Activated gamma-delta T cell (primary cell): ENCODE results near the gene NR2F1-AS1.

Source experiments
- DNase-seq: peaks from one replicate; lab custom pipeline; 2025; lab: John Stamatoyannopoulos, UW

NR2F1-AS1 gene

DNA sequence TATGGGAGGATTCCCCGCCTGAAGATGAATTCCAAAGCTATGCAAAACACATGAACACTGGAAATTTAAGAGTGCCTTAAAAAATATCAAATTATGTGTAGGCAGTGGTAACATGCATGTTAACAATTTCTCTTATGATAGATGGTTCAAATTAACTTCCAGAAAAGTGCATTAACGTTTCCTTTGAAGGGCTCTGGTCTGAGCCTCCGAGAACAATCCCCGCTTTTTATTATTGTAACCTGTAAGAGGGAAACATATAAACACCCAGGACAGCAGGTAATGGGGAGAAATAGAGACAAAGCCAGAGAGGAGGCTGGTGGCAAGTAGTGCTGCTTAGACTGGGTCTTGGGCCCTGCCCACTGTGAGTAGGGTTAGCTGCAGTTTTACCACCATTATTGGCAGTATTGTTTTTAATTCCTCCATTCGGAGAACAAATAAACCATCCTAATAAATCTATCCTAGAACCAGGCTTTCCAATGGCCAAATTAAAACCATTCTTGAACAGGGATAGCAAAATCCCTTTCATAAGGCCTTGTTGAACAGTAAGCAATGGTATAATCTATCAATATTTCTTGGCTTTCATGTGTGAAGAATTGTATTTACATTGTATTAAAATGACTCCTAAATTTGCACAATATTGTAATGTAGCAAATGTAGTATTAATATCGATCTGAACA lies 8.3 kb upstream of the NR2F1-AS1 start:
- no peak for DNase-seq

DNA sequence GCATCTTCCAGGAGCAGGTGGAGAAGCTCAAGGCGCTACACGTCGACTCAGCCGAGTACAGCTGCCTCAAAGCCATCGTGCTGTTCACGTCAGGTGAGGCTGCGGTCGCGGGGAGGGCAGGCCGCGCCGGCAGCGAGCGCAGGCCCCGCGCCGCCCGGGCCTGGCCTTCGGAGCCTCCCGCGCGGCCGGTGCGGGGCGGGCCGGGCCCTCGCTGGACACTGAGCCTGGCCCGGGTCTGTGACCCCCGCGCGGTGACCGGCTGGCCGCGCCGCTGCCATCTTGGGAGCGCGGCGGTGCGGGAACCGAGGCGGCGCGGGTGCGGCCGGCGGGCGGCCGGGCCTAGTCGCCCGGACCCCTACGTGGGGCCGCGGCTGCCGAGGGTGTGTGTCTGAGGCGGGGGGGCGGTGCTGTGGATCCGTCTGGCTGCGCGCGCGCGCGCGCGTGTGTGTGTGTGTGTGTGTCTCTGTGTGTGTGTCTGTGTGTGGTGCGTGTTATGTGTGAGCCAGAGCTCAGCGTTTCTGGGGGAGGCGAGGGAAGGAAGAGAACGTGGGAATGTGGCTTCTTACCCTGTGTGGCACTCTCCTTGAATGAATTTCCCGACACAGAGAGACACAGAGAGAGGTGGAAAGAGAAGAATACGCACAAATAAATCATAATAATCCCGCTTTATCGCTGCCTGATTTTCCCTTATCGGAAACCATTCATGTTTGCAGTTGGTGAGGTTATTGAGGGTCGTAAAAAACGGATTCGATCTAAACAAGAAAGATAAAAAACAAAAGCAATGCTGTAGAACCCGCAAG lies 7.5 kb upstream of the NR2F1-AS1 start:
- DNase-seq, result no peak

DNA sequence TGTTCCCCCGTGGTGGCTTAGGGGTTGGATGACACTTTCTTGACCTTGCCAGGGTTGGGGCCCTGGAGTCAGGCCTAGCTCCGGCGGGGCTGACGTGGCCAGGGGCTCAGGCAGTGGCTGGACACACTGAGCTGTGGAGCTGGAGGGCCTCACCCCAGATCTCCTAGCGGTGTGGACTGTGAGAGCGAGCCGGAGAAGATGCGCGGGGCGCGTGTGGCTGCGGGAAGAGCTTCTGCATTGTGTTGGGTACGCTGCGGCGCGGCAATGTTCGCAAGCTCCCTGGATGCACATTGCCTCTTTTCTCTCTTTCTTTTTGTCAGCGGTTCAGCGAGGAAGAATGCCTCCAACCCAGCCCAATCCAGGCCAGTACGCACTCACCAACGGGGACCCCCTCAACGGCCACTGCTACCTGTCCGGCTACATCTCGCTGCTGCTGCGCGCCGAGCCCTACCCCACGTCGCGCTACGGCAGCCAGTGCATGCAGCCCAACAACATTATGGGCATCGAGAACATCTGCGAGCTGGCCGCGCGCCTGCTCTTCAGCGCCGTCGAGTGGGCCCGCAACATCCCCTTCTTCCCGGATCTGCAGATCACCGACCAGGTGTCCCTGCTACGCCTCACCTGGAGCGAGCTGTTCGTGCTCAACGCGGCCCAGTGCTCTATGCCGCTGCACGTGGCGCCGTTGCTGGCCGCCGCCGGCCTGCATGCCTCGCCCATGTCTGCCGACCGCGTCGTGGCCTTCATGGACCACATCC lies 6.8 kb upstream of the NR2F1-AS1 start:
- DNase-seq, result no peak

DNA sequence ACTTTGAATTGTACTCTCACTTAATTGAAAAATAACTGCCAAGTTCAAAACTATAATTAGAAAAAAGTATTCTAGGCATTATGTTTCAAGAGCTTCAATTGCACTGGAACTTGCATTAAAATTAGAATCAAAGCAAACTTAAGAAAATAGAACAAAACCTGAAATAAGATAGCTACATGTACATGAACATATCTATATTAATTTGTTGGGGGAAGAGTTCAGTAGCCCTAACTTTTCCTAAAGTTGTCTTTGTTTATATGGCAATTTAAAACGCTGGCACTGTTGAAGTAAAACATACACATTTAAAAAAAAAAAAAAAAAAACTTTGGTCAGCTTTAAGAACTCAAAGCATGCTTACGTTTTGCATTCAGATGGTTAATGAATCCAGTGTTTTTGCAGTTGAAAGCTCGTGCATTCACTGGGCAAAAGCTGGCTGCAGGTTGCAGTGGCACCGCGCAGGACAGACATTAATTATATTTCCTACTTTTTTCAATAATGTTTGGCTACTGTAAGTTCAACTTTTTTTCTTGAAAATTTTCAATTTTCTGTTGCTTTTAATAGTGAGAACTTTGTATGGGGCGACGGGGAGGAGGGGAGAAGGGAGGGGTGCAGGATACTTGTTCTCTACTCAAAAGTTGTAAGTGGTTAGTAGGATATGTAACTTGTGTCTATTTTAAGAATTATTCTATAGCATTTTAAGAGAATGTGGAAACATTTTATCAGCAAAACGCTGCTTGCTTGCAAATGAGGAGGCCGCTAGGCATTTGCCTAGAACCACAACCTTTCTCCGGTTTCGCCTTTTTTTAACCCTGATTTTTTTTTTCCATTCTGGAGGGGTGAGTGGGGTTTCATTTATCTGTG lies 5.9 kb upstream of the NR2F1-AS1 start:
- no peak for DNase-seq

DNA sequence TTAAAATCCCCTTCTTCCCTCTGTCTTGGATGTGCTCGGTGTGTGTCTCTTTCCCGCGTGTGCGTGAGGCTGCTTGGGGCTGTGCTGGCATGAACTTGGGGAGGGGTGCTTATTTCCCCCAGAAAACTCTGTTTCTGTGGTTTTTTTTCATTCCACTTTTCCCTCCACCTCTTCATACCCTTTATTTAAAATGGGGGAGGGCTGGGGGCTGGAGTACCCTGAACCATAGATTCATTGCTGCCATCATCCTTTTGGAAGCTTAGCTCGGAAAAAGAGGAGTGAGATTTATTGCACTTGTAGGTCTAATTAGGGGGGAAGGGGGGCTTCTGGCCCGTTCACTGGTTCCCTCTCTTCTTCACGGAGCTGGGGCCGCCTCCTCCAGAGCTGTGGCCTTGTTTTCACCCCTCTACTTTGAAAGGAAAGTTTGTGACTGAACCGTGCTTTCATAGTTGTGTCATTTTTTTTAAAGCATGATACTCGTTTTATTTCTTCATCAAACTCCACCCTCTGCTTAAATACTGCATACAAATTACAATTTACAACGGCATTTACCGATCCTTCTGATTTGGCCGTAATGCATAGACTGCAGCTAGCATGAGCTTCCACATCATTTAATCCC lies 4.9 kb upstream of the NR2F1-AS1 start:
- DNase-seq, result no peak

DNA sequence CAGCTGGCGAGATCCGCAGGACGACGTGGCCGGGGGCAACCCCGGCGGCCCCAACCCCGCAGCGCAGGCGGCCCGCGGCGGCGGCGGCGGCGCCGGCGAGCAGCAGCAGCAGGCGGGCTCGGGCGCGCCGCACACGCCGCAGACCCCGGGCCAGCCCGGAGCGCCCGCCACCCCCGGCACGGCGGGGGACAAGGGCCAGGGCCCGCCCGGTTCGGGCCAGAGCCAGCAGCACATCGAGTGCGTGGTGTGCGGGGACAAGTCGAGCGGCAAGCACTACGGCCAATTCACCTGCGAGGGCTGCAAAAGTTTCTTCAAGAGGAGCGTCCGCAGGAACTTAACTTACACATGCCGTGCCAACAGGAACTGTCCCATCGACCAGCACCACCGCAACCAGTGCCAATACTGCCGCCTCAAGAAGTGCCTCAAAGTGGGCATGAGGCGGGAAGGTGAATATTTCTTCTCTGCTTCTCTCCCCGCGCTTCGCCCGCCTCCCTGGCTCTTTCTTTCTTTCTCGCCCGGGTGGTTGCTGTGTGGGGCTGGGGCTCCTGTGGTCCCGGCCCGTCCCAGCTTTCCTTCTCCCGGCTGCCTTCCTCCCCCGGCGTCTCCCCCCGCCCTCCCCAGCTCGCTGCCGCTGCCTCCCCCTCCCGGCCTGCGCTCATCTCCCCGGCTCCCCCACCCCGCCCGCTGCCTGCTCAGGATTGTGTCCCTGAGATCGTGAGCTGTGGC lies 4.2 kb upstream of the NR2F1-AS1 start:
- no peak for DNase-seq

DNA sequence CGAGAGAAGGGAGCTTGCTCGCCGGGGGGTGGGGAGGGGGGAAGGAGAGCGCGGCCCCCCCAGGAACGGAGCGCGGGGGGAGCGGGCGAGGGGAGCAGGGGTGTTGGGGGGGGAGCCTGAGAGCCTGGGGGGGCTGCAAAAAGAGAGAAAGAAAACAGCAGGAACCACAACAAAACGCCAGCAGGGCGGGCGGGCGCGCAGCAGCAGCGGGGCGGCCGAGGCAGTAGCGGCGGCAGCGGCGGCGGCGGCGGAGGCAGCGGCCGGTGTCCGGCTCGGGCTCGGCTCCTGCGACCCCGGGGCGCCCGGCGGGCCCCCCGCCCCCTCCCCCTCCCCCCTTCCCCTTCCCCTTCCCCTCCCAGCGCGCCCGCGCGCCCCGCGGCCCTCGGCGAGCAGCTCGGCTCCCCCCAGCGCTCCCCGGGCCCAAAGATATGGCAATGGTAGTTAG lies 3.6 kb upstream of the NR2F1-AS1 start:
- no peak for DNase-seq

DNA sequence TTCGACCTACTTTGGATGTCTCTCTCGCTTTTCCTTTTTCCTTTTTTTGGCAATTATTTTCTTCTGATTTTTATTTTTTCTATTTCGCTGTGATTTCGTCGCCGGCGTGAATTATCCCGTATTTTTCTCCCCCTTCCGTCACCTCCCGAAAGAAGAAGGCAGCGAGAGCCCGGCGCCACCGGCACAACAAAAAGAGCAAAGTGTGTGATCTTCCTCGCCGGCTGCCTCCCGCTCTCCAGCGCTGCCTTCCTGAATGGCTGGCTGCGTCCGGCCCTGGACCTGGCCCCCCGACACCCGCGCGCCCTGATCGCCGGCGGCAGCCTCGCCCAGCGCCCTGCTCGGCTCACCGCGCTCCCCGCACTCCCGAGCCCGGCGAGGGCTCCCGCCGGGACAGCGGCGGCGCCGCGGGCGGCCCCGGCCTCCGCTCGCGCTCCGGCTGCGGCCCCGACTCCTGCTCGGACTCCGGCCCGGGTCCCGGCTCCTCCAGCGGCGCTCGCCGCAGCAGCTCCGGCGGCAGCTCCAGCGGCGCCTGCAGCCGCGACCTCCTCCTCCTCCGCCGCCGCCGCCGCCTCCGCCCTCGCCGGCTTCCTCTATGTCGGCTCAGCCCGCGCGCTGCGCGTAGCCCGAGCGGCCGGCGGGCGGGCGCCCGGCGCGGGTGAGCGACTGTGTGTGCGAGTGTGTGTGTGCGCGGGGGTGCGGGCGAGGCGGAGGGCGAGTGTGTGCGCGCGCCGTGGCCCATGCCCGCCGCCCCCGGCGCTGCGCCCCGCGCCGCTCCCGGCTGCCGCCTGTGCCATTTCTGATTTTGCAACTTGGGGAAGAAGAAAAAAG lies 3.0 kb upstream of the NR2F1-AS1 start:
- peak; percentile 28 for DNase-seq

DNA sequence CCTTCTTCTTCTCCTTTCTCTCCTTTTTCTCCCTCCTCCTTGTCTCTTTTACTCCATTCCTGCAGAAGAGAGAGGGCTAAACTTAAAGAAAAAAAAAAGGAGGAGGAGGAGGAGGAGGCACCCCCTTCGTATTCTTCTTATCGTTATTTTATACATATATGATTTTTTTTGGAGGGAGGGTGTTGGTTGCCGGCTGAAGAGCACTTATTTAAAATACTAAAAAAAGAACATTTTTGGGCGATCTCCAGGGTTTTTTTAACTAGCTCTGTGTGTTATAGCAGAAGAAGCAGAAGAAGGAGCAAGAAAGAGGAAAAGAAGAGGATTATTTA lies 2.4 kb upstream of the NR2F1-AS1 start:
- no peak for DNase-seq

DNA sequence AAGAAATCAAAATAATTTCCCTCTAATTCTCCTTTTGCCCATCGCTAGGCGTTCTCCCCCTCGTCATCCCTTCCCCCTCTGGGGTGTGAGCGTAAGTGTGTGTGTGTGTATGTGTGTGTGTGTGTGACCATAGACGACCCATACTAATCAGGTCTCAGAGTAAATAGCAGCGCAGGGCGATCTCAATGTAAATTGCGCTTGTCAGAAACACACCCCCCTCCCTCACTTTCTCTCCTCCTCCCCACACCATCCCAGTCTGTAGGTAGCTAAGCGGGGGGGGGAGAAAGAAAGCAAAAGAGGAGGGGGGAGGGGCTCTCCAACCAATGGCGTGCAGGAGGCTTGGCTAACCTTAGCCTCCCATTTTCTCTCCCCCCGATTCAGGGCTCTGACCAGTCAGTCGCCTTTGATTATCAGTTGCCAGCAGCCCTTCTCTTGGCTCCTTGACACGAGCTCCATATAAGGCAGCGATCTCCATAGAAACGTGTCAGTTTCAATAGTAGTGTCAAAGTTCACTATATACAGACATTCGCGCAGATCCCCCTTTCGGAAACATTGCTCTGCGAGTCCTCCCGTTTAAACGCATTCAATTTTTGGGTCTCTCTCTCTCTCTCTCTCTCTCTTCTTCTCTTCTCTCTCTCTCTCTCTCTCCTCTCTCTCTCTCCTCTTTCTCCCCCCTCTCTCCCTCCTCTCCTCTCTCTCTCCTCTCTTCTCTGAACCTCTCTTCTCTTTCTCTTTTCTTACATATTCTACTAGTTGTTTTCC lies 1.8 kb upstream of the NR2F1-AS1 start, which contains the start of gene NR2F1:
Gene NR2F1, plus strand, starts transcription at position 546 of the 762 bp plus-strand sequence. CDS start 1,802 bp downstream, outside the sequence.
- DNase-seq, result no peak

DNA sequence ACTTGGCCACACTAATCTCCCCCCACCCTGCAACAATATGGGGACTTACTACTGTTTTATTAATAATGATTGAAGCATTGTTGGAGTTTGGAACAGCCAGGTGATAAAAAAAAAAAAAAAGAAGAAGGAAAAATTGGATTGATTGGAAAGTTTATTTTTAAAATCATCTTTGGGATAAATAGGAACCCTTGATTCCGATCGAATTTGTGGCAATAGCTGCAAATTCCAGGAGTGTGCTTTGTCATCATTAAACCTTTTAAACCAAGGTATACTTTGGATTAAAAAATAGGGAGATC lies 1.1 kb upstream of the NR2F1-AS1 start:
- no peak for DNase-seq

DNA sequence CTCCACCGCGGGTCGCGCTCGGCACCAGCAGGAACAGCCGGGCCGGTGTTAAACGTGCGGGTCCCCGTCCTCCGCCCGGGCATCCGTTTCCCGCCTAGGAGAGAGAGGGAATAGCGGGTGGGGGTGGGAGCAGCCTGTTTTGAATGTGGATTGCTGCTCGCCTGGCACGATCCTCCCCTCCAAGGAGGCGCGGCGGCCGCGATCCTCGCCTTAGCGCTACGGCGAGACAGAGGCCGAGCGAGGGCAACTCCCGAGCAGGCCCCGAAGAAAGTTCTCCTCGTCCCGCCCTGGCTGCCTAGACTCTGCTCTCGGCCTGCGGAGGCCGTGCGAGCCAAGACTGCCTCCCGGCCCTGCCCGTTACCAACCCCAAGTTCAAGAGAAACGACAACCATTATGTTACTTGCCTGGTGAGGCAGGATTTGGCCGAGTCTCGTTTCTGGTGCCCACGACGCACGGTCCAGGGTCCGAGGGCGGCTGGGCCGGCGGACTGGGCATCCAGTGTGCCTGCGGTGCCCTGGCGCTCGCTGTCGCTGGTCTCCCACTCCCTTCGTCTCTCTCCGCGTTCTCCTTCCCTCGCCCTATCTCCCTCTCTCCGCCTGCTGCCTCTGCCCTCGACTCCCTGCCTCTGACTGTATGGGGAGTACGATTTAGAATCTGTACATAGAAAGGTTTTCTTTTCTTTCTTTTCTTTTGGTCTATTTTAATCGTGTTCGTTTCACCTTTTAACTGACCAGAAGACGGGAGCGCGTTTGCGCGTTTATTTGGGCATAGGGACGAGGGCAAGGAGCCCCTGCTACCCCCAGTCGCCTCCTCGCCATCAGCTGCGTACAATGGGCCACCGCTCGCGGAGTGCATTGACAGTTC lies 724 bp downstream of the NR2F1-AS1 start:
- DNase-seq, result no peak

DNA sequence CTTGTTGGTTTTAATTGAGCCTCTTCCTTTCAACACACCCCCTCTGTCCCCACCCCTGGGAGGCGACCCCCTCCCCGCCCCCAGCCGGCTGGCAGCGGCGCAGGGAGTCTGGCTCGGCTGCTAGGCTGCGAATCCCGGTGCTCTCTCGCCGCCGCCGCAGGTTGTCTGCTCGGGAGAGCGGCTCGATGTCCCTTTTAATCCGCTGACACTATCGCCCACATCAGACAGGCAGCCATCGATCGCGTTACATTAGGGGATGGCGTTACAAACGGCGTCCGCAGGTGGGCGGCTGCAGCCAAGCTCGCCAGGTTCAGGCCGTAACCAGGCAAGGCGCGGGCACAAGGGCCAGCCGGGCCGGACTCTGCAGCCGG lies 1.3 kb downstream of the NR2F1-AS1 start:
- no peak for DNase-seq

DNA sequence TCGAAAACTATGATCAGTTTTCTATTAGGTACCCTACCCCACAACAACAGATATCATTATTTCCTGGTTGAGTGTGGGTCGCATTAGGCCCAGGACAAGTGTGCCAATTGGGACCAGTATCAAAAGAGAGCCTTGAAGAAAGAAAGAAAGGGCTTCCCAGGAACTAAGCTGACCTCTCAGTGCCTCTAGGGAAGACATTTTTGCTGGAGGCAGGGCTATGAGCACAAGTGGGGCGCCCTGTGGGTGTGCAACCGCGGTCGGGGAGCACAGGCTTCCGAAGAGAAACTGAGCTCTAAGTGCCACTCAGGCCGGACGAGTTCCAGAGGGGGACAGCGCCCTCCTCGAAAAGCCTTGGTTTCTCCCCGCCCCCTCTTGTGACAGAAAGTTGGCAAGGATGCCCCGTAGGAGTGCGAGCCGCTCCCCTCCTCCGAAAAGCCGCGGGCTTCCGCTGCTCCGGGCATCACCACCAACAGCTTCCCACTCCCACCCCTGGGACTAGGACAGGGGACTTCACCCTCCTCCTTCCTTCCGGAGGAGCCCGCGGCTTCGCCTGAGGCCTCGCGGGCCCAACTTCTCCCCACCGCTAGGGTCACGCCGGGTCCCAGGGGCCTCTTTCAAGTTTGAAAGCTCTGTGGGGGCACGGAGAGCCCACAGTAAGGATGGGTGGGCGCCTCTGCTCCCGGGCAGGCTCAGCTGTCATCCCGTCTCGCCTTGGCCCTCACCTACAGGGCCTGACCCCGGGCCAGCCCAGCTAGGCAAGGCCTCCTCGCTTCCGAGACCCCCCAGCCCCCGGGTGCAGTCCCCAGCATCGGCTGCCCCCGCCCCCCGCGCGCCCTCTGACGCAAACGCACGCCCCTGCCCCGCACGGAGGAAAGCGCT lies 2.0 kb downstream of the NR2F1-AS1 start:
- no peak for DNase-seq

DNA sequence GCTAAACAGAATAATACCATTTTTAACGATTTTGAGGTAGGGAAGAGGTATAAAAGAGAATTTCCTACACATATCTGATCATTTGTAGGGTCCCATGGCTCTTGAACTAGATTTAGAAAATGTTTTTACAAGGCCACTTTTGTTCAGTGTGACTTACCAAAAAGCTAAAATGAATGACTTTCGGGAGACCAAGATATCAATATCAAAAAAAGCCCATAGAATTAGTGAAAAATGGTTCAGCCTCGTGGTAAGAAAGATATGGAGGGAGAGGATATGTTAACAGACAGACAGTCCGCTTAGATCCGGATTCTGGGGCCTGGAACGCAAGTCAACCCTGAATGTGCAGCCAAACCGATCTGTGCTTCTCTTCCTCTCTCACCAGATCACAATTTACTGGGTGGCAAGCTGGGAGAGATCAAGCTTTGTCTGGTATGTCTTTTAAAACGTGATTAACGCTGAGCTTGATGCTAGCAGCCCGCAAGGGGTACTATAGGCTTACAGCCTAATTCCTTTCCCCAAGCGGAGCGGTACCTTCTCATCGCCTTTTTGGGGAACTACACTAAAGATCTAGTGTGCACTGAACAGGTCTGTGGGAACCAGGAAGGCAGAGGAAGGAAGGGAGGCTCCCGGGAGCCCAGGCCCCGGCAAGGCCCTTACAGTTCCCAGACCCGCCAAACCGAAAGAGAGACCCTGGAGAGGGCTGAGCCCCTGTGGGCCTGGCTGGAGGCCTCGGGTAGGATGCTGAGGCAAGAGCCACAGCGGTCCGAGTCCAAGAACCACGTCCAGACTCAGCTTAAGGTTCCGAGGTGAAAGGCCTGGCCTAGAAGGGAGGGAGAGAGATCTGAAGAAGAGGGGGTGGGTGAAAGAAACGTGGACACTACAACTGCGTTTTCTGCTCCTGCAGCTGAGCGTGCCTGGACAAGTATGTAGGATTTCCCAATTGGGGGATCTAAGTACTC lies 2.9 kb downstream of the NR2F1-AS1 start:
- DNase-seq, result no peak
